Myocyte (in vitro differentiated cells): ENCODE results near the gene WFS1. TPM values are rescaled to one million over a fixed set of nuclear protein-coding genes. Genes with fewer than 3 reads are reported as not detected.

Source experiments
- DNase-seq: peaks from one replicate; pipeline ENCODE4 v3.0.0-alpha.2; 2012; ENCODE audit warnings: low read depth
- total RNA-seq: library from RNA; depleted of rRNA; stranded (reverse); fragments of >200 nt; gene quantifications from 2 replicates; pipeline ENCODE4 v1.2.3, GENCODE V29; 2014

The WFS1 gene
- total RNA-seq, 1 donor from 2014 or later: 21.7 TPM

DNA sequence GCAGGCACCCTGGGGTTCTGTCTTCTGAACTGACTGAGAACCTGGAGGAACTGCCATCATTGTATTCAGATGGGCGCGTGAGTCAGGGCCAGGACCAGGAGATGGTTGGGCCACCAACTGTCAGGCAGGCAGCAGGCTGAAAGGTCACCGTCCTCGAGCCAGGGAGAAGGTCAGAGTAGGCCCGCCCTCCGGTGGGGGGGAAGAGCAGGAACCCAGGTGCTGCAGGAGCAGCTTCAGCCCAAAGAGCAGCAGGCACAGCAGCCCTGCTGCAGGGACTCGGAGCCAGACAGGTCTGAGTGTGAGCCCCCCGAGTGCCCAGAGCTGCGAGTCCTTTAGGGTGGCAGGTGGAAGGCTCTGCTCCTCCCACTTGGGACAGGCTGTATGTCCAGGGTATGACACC lies 26.4 kb downstream of the WFS1 start:
- DNase-seq: no peak

DNA sequence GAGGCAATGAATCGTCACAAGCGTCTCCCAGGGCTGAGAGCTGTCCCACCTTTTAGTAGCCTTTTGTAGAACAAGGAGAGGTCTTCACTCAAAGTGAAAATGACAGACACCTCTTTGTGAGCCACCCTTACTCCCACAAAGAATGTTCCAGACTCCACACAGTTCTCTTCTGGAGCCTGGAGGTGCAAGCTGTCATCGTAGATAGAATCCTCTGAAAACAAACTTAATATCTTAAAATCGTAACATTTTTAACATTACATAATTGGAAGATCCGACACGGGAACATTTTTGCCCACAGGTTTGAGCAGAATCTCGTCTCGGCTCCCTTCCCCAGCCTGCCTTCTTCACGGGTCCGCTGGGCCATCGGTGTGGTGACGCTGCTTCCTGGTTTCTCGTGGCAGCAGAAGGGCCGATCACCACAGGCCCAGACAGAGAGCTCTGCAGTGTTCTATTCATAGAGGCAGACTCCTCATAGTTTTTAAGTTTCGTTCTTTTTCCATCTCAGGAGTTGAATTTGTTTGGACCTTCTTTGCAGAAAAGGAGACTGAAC lies 27.7 kb downstream of the WFS1 start:
- DNase-seq: no peak

DNA sequence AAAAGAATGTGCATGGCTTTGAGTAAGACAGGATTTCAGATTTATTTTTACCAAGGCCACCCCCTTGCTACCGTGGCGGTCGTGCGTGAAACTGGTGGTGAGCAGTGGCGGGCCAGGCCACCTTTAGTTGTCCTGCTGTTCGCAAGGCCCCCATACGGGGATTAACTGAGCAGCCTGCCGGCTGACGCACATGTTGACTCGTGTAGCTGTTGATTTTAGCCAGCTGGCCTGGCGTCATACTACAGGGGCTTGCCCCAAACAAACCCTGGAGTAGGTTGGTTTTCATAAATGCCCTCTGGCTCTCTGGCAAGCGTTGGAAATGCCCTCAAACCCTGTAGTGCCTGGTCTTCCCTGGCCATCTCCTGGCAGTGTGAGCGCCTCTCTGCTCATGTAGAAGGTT lies 28.4 kb downstream of the WFS1 start:
- DNase-seq: no peak

DNA sequence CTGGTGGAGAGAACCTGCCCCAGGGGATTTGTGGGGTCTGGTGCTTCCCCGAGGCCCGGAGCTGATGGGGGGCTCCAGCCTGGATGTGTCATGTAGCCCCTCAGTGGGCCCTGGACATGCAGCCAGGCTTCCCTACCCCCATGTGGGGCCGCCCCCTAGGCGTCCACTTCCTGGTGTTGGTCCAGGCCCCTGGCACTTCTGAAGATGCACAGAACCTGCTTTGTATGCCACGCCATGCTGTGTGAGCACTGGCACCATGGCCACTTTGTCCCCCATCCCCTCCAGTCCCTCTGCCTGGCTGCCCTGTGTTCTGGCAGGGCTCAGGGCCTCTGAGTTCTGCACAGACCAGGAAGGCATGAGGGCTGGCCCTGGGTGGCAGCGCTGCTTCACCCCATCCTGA lies 29.2 kb downstream of the WFS1 start:
- no peak for DNase-seq

DNA sequence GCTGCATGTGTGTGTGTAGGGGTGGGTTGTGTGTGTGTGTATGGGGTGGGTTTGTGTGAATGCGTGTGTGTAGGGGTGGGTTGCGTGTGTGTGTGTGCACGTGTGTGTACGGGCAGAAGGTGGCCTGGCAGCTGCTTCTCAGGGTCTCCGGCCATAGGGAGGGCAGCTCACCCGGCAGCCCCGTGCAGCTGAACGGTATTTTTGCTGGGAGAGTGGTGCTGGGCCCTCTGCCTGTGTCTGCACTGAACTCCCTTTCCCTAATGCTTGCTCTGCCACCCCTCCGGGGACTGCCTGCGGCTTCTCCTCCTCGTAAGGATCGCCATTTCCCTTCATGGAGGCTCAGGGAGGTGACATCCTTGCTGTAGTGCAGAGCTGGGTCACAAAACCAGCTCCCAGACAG lies 30.2 kb downstream of the WFS1 start:
- no peak for DNase-seq

DNA sequence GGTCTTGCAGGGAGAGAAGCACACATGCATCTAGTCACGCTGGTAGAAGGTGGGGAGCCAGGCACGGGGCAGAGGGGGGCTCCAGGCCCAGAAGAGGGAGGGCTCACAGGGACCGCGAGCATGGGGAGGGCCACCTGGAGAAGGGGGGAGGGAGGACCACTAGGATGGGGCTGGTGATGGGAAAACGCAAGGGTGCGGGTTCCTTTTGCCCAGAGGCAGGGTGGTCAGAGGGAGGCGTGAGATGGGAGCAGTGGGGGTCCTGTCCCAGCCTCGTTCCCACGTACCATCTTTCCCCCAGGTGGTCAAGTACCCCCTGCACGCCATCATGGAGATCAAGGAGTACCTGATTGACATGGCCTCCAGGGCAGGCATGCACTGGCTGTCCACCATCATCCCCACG lies 30.7 kb downstream of the WFS1 start:
- no peak for DNase-seq

DNA sequence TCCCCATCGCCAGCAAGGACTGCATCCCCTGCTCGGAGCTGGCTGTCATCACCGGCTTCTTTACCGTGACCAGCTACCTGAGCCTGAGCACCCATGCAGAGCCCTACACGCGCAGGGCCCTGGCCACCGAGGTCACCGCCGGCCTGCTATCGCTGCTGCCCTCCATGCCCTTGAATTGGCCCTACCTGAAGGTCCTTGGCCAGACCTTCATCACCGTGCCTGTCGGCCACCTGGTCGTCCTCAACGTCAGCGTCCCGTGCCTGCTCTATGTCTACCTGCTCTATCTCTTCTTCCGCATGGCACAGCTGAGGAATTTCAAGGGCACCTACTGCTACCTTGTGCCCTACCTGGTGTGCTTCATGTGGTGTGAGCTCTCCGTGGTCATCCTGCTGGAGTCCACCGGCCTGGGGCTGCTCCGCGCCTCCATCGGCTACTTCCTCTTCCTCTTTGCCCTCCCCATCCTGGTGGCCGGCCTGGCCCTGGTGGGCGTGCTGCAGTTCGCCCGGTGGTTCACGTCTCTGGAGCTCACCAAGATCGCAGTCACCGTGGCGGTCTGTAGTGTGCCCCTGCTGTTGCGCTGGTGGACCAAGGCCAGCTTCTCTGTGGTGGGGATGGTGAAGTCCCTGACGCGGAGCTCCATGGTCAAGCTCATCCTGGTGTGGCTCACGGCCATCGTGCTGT lies 31.5 kb downstream of the WFS1 start:
- no peak for DNase-seq

DNA sequence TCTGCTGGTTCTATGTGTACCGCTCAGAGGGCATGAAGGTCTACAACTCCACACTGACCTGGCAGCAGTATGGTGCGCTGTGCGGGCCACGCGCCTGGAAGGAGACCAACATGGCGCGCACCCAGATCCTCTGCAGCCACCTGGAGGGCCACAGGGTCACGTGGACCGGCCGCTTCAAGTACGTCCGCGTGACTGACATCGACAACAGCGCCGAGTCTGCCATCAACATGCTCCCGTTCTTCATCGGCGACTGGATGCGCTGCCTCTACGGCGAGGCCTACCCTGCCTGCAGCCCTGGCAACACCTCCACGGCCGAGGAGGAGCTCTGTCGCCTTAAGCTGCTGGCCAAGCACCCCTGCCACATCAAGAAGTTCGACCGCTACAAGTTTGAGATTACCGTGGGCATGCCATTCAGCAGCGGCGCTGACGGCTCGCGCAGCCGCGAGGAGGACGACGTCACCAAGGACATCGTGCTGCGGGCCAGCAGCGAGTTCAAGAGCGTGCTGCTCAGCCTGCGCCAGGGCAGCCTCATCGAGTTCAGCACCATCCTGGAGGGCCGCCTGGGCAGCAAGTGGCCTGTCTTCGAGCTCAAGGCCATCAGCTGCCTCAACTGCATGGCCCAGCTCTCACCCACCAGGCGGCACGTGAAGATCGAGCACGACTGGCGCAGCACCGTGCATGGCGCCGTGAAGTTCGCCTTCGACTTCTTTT lies 32.2 kb downstream of the WFS1 start:
- no peak for DNase-seq

GRCh38 chr4:6302869-6303268 lies 33.2 kb downstream of the WFS1 start:
- no peak for DNase-seq

- DNase-seq: no peak
Observed at GRCh38 chr4:6303943-6304342, 34.3 kb downstream of the WFS1 start.

DNA sequence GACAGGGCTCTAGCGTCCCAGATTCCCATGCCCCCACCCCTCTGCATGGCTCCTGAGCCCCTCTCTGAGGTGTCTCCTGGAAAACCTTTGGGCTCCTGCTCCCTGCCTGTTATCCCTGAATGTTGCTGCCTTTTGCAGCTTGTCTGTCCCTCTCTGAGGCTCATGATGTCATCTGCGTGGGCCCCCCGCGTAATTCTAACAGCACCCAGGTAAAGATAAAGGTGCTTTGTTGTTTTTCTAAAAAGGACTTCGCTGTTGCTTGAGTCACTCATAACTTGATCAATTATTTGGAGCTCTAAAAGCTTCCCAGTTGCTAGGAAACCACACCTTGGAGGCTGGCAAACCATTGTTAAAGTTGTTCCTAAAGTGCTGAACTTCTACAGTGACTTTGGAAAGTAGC lies 36.6 kb downstream of the WFS1 start:
- DNase-seq: no peak

GRCh38 chr4:6307230-6307629 lies 37.6 kb downstream of the WFS1 start:
- no peak for DNase-seq

- no peak for DNase-seq
Observed at GRCh38 chr4:6307891-6308290, 38.2 kb downstream of the WFS1 start.

- DNase-seq: no peak
Observed at GRCh38 chr4:6308899-6309643, 39.4 kb downstream of the WFS1 start.

DNA sequence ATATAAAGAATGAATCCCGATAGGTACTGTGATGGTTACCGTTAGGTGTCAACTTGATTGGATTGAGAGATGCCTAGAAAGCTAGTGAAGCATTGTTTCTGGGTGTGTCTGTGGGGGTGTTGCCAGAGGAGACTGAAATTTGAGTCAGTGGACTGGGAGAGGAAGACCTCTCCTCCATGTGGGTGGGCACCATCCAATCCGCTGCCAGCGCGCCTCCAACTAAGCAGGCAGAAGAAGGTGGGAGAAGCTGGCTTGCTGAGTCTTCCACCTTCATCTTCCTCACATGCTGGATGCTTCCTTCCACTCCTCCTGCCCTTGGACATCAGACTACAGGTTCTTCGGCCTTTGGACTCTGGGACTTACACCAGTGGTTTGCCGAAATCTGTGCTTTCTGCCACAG lies 40.1 kb downstream of the WFS1 start:
- no peak for DNase-seq

DNA sequence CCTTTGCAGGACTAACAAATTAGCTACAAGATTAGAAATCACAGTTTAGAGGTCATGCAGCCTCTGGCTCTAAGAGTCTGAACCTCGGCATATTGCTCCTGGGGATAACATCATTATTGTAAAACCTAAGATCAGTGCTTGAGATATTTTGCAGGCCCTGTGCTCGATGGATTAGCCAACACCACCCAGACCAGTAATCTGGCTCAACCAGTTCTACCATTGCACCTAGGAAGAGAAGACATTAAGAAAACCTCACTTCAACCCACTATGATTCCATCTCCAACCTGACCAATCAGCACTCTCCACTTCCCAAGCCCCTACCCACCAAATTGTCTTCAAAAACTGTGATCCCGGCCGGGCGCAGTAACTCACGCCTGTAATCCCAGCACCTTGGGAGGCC lies 43.6 kb downstream of the WFS1 start:
- no peak for DNase-seq

DNA sequence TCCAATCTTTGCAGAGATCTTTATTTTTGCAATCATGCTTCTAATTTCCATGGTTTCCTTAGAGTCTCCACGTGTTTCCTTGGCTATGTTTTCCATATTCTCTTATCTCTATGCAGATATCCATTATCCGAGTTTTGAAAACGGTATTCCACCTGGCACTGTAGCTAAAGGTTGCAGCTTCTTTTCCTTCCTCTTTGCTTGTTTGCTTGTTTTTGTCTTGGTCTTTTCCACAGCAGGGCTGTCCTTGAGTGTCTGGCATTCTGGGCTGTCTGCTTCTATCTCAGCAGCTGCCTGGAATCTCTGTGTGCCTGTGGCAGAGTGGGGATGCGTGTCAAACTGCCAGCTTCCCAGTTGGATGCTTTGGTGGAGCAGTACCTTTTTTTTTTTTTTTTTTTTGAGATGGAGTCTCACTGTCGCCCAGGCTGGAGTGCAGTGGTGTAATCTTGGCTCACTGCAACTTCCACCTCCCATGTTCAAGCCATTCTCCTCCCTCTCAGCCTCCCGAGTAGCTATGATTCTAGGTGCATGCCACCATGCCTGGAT lies 46.9 kb downstream of the WFS1 start:
- no peak for DNase-seq

GRCh38 chr4:6318206-6318605 lies 48.6 kb downstream of the WFS1 start:
- DNase-seq: no peak

- no peak for DNase-seq
Observed at GRCh38 chr4:6319530-6320150, 50.0 kb downstream of the WFS1 start.

GRCh38 chr4:6320663-6321062 lies 51.0 kb downstream of the WFS1 start:
- DNase-seq: no peak

- DNase-seq: no peak
Observed at GRCh38 chr4:6321361-6321760, 51.7 kb downstream of the WFS1 start.
